ENCODE measurements around the gene ABCB4. TPM values are rescaled to one million over a fixed set of nuclear protein-coding genes. Genes with fewer than 3 reads are reported as not detected.

Gene ABCB4
- total RNA-seq: 3.3 TPM

DNA sequence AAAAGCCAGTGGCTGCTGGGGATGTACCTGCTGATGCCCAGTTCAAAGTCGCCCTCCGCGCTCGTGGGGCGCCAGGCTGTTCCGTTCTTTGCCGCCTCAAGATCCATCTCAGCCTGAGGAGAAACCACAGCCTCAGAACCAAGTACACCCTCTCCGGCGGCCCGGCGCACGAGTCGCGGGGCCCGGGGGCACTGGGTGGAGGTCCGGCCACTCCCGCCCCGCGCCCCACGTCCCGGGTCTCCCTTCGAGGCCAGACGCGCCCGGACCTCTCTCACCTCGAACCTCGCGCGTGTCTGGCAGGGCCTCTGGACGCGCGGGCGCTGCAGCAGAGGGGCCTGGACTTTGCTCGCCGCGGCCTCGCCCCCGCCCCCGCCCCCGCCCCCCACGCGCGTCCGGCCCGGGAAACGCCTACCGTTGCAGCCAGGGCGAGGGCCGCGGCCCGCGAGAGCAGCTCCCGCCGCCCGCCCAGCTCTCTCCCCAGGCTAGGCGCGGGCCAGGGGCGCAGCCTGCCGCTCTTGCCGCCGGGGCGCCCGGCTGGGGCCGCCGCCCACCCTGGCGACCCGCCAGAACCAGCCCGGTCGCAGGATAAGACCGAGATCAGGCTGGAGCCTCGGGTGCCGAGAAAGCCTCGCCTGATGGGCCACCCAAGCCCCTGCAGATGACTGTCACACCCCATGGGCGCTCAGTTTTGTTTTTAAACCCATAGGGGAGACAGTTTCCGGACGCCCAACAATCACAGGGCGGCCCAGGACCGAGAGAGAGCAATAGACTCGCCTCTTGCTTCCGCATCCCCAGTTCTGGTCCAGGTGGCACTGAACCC is at the start of gene ABCB4:
ABCB4 (minus strand) TSS at position 322 of the 820 bp plus-strand sequence; CDS start at position 107, 215 bp downstream.
- no peak for DNase-seq (ENCODE audit: low spot score)
- intact Hi-C loops (cut with DNase I): no loop called here

DNA sequence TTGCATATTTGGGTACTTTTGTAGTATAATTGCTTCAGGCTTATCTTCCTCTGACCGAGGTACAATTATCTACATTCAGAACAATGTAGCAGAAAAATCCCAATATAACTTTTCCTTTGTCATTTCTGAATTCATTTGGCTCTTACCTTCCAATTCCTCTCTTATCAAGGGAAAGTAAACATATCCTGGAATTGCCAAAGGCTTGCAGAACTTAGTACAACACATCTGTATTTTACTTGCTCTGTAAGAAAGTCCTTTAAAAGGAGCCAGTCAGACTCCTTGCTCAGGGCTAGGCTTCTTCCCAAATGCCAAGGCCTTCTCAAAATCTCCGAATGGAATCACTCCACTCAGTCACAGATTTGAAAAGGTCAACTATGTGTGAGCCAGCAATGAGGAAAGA is 43.3 kb upstream of the ABCB4 start:
- ATAC-seq: no peak
- intact Hi-C loops (cut with DNase I): no loop called here
- no peak for DNase-seq (ENCODE audit: low spot score)

More for the DNA sequence above, at the start of gene ABCB4:
- ATAC-seq: peak; percentile 31

DNA sequence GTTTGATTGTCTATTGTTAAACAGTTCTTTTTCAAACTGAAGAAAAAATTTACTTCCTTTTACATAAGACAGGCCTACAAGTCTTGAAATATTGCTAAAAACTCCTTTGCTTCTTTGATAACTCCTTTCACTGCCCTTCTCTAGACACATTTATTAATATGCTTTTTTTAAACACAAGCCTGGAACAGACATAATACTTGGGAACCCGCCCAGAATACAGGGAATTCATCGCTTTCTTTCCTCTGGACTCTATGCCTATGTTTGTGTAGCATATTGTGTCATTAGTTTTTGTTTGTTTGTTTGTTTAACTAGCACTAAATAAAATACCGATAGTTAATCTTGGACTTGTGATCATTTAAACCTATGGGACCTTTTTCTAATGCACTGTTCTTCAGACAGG is 42.4 kb upstream of the ABCB4 start:
- intact Hi-C loops (cut with DNase I): no loop called here
- no peak for DNase-seq (ENCODE audit: low spot score)
- no peak for ATAC-seq

DNA sequence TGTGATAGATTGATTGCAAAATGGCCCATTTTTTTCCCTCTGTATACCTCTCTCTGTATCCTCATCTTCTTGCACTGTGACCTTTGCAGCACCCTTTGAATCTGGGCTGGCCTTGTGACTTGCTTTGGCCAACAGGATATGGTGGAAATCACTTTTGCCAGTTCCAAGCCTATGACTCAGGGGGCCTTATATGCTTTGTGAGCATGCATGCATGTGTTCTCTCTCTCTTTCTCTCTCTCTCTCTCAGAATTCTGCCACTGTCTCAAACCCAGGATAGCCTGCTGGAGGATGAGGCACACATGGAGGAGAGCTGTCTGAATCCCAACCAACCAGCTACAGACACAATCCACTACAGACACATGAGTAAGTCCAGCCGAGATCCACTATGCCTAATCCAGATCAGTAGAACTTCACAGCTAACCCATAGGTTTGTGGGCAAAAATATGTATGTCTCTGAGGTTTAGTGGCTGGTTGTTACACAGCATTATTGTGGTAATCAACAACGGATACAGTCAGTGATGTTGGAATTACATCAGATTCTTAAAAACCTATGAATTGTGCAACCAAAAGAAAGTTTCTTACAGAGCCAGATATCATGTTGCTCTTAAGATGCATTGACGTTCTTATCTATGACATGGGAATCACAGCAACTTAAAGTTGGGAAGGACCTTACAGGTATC is 41.8 kb upstream of the ABCB4 start:
- ATAC-seq (no peak), DNase-seq (ENCODE audit: low spot score) (no peak)
- intact Hi-C loops (cut with DNase I): no loop called here

DNA sequence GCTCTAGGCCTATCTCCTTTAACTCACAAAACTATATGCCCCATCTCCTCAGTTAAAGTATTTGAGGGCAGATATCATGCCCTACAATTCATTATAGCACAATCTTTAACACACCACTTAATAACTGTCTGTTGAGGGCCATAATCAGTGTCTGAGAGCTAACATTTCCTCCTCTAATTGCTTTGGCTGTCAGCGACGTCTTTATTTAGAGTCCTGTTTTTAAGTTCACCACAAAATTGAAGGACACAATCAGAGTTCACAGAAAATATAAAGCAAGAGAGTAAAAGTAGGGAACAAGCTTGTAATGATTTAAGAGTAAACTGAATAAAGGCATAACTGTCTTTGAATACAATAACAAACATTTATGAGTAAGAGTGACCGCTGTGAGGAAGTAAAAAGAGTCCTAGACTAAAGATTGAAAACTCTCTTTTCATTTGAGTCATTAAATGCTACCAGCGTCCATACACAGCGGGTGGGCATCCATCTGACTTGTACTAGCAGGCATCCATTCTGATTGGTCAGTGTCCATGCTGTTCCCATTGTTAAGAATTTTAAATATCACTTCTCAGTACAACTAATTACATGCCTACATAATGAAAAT is 38.4 kb upstream of the ABCB4 start:
- intact Hi-C loops (cut with DNase I): no loop called here
- no peak for DNase-seq (ENCODE audit: low spot score)
- ATAC-seq: no peak

DNA sequence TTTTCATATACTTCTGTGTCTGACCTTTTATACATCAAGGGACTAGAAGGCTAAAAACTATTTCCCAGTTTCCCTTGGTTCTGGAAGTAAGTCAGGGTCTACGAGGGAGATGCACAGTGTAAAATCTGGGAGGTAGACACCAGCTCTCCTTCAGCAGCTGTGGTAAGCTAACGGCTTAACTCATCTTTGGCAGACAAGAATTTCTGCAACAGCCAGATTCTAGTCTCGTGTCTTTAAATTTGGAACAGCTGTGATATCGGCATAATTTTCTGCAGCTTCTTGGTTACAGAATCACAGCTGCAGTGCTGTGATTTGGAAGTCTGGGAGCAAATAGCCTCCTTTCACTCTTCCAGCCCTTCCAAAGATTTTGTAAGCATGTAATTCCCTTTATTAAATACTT is 37.4 kb upstream of the ABCB4 start:
- ATAC-seq: no peak
- DNase-seq (ENCODE audit: low spot score): no peak
- intact Hi-C loops (cut with DNase I): no loop called here

DNA sequence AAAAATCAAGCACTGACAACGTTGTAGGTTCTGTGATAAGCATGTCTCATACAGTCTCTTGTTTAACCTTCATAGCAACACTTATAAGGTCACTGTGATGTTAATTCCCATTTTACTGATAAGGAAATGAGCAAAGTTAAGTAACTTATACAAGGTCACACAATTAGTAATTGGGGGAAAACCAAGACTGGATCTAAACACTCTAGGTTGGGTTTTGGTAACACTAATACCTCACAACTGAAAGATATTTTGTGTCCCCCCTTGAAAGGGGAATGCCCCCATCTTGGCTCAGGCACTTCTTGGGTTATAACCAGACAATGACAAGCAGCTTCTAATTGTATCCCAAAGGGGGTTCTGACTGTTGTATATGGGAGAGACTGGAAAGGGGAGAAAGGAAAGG is 36.0 kb upstream of the ABCB4 start:
- intact Hi-C loops (cut with DNase I): no loop called here
- DNase-seq (ENCODE audit: low spot score) (no peak), ATAC-seq (no peak)

DNA sequence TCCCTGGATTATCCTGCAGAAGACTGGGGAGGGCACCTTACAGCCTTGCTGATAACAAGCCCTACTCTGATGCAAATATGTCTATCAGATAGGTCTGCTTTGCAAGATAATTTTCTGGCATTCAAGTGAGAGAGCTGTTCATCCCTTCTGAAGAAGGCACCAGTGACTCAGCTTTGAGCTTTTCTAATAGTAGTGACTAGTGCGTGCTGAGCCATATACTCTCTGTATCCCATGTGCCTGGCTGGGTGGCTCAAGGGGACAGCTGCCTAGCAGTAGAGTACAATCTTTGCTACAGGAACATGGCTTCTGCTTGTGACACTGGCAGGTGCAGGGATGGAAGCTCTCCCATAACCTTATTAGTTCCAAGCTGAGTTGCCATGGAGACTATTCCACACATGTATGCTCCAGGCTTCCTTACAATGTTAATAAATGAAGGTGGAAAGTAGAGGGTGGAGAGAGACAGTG is 35.0 kb upstream of the ABCB4 start:
- intact Hi-C loops (cut with DNase I): no loop called here

DNA sequence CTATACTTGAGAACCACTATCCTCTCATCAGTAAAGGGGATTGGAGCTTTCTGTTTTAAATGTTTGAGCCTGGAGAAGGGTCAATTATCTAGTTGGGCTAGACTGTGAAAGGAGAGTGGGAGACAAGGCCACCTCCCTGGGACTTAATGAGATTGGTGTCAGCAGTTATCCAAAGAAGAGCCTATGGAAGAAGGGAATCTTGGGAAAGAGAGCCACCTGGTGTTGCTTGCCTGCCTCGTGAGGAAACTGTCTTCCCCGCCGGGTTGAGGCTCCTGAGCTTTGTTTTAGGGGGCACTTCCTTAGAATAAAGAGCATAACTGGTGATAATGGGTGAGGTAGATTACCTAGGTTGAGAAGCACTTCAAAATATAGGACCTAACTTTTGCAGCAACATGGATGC is 32.0 kb upstream of the ABCB4 start:
- no peak for DNase-seq (ENCODE audit: low spot score)
- intact Hi-C loops (cut with DNase I): no loop called here
- ATAC-seq: no peak

More for the DNA sequence above, 35.0 kb upstream of the ABCB4 start:
- no peak for DNase-seq (ENCODE audit: low spot score)
- peak; percentile 41 for ATAC-seq

DNA sequence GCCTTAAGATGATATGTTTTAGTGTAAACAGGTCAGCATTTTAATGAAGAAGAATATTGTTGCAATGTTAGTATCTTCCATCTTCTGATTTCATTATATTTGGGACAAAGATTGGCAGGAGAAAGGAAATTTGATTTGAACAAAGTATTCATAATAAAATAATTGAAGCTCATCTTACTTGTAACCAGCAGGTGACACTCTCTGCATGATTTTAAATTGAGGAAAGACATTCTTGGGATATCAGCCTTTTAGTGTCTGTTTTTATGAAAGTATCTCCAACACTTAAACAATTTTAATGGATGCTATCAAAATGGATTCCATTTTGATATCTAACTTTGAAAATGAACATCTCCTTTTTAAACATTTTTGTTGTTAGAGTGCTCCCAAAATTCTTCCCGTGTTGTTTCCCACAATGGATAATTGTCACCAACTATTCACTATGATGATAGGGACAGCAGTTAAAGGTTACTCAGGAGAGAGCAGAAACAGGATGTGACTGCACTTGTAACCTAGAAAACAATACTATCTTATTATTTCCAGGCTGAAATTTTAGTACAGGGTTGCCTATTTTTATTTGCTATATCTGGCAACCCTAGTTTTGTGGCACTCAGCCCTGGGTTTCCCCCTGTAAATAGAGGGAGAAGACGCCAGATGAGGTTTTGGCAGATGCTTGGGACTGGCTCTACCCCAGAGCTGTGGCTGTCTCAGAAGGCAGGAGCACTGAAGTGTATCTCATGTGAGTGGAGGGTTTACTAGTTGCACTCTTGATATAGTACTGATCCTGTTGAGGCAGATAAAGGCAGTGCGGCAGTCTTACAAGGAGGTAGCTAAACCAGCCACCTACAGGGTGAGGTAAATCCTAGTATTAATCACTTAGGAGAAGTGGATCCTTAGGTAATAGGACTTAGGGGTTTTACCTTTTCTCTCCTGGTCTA is 31.0 kb upstream of the ABCB4 start:
- ATAC-seq: no peak
- intact Hi-C loops (cut with DNase I): no loop called here
- no peak for DNase-seq (ENCODE audit: low spot score)

DNA sequence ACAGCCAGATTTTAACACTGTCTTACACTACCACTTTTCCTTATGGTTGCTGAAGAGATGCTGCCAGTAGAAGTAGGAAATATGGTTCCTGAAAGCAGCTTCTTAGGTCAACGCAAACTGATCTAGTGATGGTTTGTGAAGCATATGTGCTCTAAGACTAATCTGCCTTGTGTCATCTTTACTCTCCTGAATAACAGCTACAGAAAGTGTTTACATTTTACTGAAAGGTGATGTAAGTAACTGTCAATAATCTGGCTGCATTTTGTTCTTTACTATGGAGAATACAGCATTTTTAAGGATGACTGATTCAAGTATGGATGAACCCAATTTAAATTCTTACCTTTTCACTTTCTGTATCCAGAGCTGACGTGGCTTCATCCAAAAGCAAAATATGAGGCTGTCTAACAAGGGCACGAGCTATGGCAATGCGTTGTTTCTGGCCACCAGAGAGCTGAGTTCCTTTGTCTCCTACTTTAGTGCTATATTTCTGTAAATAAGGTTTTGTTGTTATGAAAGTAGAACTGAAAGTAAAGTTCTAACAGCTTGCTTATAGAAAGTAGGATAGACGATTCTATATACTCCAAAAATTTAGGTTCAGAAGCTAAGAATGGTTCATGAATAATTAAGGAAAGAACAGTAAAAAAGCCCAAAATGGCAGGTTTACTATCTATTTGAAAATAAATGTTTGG is 30.2 kb upstream of the ABCB4 start:
- intact Hi-C loops (cut with DNase I): no loop called here
- DNase-seq (ENCODE audit: low spot score) (no peak), ATAC-seq (no peak)

DNA sequence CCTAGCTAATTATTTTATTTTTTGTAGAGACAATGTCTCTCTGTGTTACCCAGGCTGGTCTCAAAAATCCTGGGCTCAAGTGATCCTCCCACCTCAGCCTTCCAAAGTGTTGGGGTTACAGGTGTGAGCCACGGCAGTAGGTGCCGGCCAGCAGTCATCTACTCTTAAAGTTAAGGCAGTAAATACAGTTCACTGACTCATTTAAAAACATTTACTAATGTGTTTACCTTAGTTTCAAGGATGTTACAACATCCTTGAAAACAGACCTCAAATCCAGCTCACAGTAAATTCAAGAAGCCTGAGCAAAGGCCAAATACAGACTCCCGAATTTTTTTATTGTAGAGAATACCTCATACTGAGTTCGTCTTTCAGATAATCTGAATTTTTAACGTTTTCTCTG is 29.6 kb upstream of the ABCB4 start:
- intact Hi-C loops (cut with DNase I): no loop called here
- DNase-seq (ENCODE audit: low spot score) (no peak), ATAC-seq (no peak)

DNA sequence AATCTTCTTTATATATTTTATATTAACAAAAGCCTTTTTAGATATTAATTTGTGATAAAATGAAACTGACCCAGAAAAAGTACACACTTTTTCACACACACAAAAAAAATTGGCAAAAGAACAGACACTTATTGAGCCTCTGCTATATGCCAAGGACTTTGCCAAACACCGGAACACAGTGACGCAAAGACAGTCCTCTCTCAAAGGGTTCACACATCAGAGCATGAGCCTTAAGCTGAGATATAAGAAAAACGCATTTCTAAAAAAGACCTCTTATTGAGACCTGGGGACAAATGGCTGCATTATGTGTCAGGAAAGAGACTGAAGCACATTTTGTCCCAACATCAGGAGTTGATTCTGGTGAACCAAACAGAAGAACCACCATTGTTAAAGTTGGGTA is 24.0 kb upstream of the ABCB4 start:
- intact Hi-C loops (cut with DNase I): no loop called here
- DNase-seq (ENCODE audit: low spot score) (no peak), ATAC-seq (no peak)

DNA sequence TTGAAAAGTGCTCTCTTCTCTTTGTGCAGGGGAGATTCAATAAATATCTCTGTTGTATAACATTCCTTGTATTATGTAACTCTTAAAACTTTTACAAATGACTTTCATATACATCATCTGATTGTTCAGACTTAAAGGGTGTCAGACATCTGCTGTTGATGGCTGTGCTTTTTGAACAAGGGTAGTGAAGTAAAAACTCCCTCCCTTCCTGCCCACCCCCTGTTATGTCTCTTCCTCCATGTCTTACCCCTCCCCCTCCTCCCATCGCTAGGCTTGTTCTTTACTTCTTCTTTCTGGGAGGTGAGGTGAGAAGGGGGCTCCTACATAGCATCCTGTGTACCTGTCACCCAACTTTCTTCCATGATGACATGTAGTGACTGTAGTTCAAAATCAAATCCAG is 23.4 kb upstream of the ABCB4 start:
- no peak for DNase-seq (ENCODE audit: low spot score)
- ATAC-seq: no peak
- intact Hi-C loops (cut with DNase I): no loop called here

DNA sequence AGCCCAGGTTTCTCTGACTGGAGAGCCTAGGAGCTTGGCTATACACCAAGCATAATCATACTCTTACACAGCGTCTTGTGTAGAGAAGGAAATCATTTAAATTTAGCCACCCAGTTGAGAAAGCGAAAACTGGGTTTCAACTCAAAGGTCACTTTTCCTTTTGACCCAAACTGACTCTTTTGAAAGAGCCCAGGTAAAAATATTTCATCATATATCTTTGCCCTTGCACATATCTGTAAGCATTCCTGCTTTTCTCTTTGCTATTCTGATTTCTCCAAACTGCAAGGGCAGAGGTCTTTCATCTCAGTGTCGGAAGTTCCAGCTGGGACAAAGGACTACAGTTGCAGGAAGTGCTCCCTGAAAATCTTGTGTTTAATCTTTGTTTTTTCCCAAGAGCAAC is 22.0 kb upstream of the ABCB4 start:
- intact Hi-C loops (cut with DNase I): no loop called here
- ATAC-seq (no peak), DNase-seq (ENCODE audit: low spot score) (no peak)

DNA sequence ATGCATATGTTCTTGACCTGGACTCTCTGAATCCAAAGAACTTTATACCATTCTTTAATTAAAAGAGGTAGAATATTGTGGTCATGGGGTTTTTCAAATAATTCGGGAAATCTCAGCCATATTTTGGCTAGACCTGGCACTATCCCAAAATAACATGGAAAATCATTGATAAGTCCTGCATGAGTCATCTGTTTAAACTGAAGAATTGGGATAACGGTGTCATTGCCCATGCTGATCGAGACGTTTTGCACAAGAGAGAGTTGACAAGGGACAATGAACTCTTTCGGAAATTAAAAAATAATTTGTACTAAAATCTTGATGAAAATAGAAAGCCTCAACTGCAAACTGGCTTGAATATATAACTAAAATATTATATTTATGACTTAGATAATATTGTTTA is 19.9 kb upstream of the ABCB4 start:
- DNase-seq (ENCODE audit: low spot score) (no peak), ATAC-seq (no peak)
- intact Hi-C loops (cut with DNase I): no loop called here

DNA sequence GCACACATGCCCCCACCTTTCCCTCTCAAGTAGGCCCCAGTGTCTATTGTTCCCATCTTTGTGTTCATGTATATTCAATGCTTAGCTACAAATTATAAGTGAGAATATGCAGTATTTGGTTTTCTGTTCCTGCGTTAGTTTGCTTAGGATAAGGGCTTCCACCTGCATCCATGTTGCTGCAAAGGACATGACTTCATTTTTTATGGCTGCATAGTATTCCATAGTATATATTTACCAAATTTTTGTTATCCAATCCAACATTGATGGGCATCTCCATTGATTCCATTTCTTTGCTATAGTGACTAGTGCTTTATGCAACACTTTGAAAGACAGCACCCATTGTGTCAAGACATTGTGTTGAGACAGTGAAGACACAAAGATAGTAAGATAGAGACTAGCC is 19.0 kb upstream of the ABCB4 start:
- intact Hi-C loops (cut with DNase I): no loop called here
- DNase-seq (ENCODE audit: low spot score) (no peak), ATAC-seq (no peak)

DNA sequence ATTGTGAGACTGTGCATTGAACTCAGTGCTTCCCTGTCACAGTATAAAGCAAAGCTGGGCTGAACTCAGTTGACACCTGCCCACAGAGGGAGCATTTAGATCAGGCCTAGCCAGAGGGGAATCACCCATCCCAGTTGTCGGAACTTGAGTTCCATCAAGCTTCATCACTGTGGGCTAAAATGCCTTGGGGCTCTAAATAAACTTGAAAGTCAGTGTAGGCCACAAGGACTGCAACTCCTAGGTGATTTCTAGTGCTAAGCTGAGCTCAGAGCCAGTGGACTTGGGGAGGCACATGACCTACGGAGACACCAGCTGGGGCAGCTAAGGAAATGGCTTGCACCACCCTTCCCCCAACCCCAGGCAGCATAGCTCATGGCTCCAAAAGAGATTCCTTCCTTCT is 7.7 kb upstream of the ABCB4 start:
- ATAC-seq (no peak), DNase-seq (ENCODE audit: low spot score) (no peak)
- intact Hi-C loops (cut with DNase I): no loop called here

DNA sequence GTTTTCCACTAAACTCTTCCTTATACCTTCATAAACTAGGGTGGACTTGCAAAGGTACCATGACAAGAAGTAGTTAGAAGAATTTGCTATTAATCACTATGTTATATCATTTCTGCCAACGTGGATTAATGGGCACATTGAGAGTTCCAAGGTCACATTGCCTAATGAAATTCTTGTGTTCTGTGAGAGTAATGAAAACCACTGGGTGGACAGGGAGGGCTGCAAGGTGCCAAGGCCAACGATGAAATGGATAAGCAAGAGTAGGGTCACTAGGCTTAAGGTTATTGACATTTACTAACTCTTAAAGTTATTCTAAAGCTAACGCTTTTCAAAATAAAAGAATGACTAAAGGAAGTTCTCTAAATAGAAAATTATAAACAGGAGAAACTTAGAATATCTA is 6.6 kb upstream of the ABCB4 start:
- no peak for DNase-seq (ENCODE audit: low spot score)
- ATAC-seq: no peak
- intact Hi-C loops (cut with DNase I): no loop called here

All from sciatic nerve (tissue), 2 donors.